ENCODE results near the gene TBCD. TPM values are rescaled to one million over a fixed set of nuclear protein-coding genes. Genes with fewer than 3 reads are reported as not detected.

The TBCD gene
- total RNA-seq, 1 donor from 2014 or later = 31.8 TPM

- Histone ChIP-seq H3K27ac (ENCODE audit: low read depth, low read length) (peak overlapping the region; percentile 39), H3K4me2 (ENCODE audit: low read length) (peak overlapping the region; percentile 71), H3K9me3 (ENCODE audit: insufficient read depth, low read depth, low read length) (no peaks in the 10 kb centered on the region), H3K79me2 (ENCODE audit: insufficient read depth, low read length) (peaks cover 25% of the 10 kb centered on the region), H3K36me3 (ENCODE audit: insufficient read depth, low read length) (no peaks in the 10 kb centered on the region), H3K27me3 (ENCODE audit: insufficient read depth, low read length) (no peaks in the 10 kb centered on the region), H3K4me1 (ENCODE audit: insufficient read depth, low read length) (peaks cover 43% of the 10 kb centered on the region), H3K4me3 (ENCODE audit: insufficient read depth, low read depth, low read length) (no peak overlapping the region), H4K20me1 (ENCODE audit: insufficient read depth, low read length) (peaks cover 12% of the 10 kb centered on the region), H2AFZ (ENCODE audit: low read depth, low read length) (no peak overlapping the region), H3K9ac (ENCODE audit: low read length) (peak overlapping the region; percentile 51)
- Mint-ChIP-seq H3K4me1 (ENCODE audit: low read depth, unreplicated experiment) (peaks cover 42% of the 10 kb centered on the region), H3K27ac (ENCODE audit: unreplicated experiment) (peak overlapping the region; percentile 15), H3K4me3 (ENCODE audit: unreplicated experiment) (no peak overlapping the region), H3K36me3 (ENCODE audit: low read depth, unreplicated experiment) (no peaks in the 10 kb centered on the region), H3K27me3 (ENCODE audit: low read depth, unreplicated experiment) (no peaks in the 10 kb centered on the region), H3K9me3 (ENCODE audit: unreplicated experiment) (no peaks in the 10 kb centered on the region)
- DNase-seq (ENCODE audit: low read depth) (peak; percentile 89), FAIRE-seq (peak; percentile 92)
- TF ChIP-seq EZH2 (IDR thresholded peaks at IDR 0.05; ENCODE audit: insufficient read depth, low read length) = no peak
- no peak for TF ChIP-seq CTCF (IDR thresholded peaks at IDR 0.05; ENCODE audit: insufficient read depth, low read depth, low read length)
Observed at GRCh38 chr17:82863941-82864712, 112.3 kb downstream of the TBCD start.

- Mint-ChIP-seq H3K27me3 (ENCODE audit: low read depth, unreplicated experiment) (no peaks in the 10 kb centered on the region), H3K4me3 (ENCODE audit: unreplicated experiment) (no peak overlapping the region), H3K27ac (ENCODE audit: unreplicated experiment) (no peak overlapping the region), H3K36me3 (ENCODE audit: low read depth, unreplicated experiment) (no peaks in the 10 kb centered on the region), H3K9me3 (ENCODE audit: unreplicated experiment) (no peaks in the 10 kb centered on the region), H3K4me1 (ENCODE audit: low read depth, unreplicated experiment) (peaks cover 35% of the 10 kb centered on the region)
- Histone ChIP-seq H3K4me1 (ENCODE audit: insufficient read depth, low read length) (peaks cover 37% of the 10 kb centered on the region), H3K4me3 (ENCODE audit: insufficient read depth, low read depth, low read length) (no peak overlapping the region), H3K79me2 (ENCODE audit: insufficient read depth, low read length) (peaks cover 25% of the 10 kb centered on the region), H3K27me3 (ENCODE audit: insufficient read depth, low read length) (no peaks in the 10 kb centered on the region), H3K9me3 (ENCODE audit: insufficient read depth, low read depth, low read length) (no peaks in the 10 kb centered on the region), H3K4me2 (ENCODE audit: low read length) (peak overlapping the region; percentile 71), H4K20me1 (ENCODE audit: insufficient read depth, low read length) (peaks cover 12% of the 10 kb centered on the region), H3K36me3 (ENCODE audit: insufficient read depth, low read length) (no peaks in the 10 kb centered on the region), H3K9ac (ENCODE audit: low read length) (no peak overlapping the region), H2AFZ (ENCODE audit: low read depth, low read length) (no peak overlapping the region), H3K27ac (ENCODE audit: low read depth, low read length) (peak overlapping the region; percentile 39)
- FAIRE-seq = no peak
- DNase-seq (ENCODE audit: low read depth) = no peak
- TF ChIP-seq CTCF (IDR thresholded peaks at IDR 0.05; ENCODE audit: insufficient read depth, low read depth, low read length) (no peak), EZH2 (IDR thresholded peaks at IDR 0.05; ENCODE audit: insufficient read depth, low read length) (no peak)
Observed at GRCh38 chr17:82864713-82865248, 112.9 kb downstream of the TBCD start.

GRCh38 chr17:82865274-82865673 lies 113.4 kb downstream of the TBCD start:
- DNase-seq (ENCODE audit: low read depth) = no peak
- peaks cover 32% of the 10 kb centered on the region for H3K4me1 ChIP-seq (ENCODE audit: insufficient read depth, low read length)
- H3K27me3 ChIP-seq (ENCODE audit: insufficient read depth, low read length) = no peaks in the 10 kb centered on the region
- no peak overlapping the region for H3K4me2 ChIP-seq (ENCODE audit: low read length)
- H3K4me3 Mint-ChIP-seq (ENCODE audit: unreplicated experiment) = no peak overlapping the region
- H3K36me3 Mint-ChIP-seq (ENCODE audit: low read depth, unreplicated experiment) = peaks cover 3% of the 10 kb centered on the region
- TF ChIP-seq CTCF (IDR thresholded peaks at IDR 0.05; ENCODE audit: insufficient read depth, low read depth, low read length) = no peak
- no peak for TF ChIP-seq EZH2 (IDR thresholded peaks at IDR 0.05; ENCODE audit: insufficient read depth, low read length)
- H3K79me2 ChIP-seq (ENCODE audit: insufficient read depth, low read length) = peaks cover 23% of the 10 kb centered on the region
- no peaks in the 10 kb centered on the region for H3K36me3 ChIP-seq (ENCODE audit: insufficient read depth, low read length)
- no peak overlapping the region for H3K4me3 ChIP-seq (ENCODE audit: insufficient read depth, low read depth, low read length)
- peaks cover 2% of the 10 kb centered on the region for H3K27me3 Mint-ChIP-seq (ENCODE audit: low read depth, unreplicated experiment)
- no peaks in the 10 kb centered on the region for H3K9me3 Mint-ChIP-seq (ENCODE audit: unreplicated experiment)
- no peak for FAIRE-seq
- H3K27ac Mint-ChIP-seq (ENCODE audit: unreplicated experiment) = no peak overlapping the region
- peaks cover 12% of the 10 kb centered on the region for H4K20me1 ChIP-seq (ENCODE audit: insufficient read depth, low read length)
- no peak overlapping the region for H3K9ac ChIP-seq (ENCODE audit: low read length)
- no peaks in the 10 kb centered on the region for H3K9me3 ChIP-seq (ENCODE audit: insufficient read depth, low read depth, low read length)
- peaks cover 31% of the 10 kb centered on the region for H3K4me1 Mint-ChIP-seq (ENCODE audit: low read depth, unreplicated experiment)
- H3K27ac ChIP-seq (ENCODE audit: low read depth, low read length) = no peak overlapping the region
- H2AFZ ChIP-seq (ENCODE audit: low read depth, low read length) = no peak overlapping the region
